ENCODE data around the gene RPS19BP1.

RPS19BP1 gene

GRCh38 chr22:39532215-39533073 is at the start of gene RPS19BP1:
Gene RPS19BP1 (minus strand): TSS chr22:39532748. CDS start chr22:39532738, 10 bp downstream.
- in situ Hi-C loops (cut with MboI; ENCODE audit: low sequenced_read_pairs), result no loop called here

- in situ Hi-C loops (cut with MboI; ENCODE audit: low sequenced_read_pairs), result no loop called here
Observed at GRCh38 chr22:39581303-39581702, 48.8 kb upstream of the RPS19BP1 start.

GRCh38 chr22:39580795-39581194 is 48.2 kb upstream of the RPS19BP1 start:
- in situ Hi-C loops (cut with MboI; ENCODE audit: low sequenced_read_pairs), result no loop called here

GRCh38 chr22:39580006-39580441 is 47.5 kb upstream of the RPS19BP1 start:
- in situ Hi-C loops (cut with MboI; ENCODE audit: low sequenced_read_pairs), result no loop called here

GRCh38 chr22:39577900-39578299 is 45.4 kb upstream of the RPS19BP1 start:
- in situ Hi-C loops (cut with MboI; ENCODE audit: low sequenced_read_pairs), result no loop called here

GRCh38 chr22:39577366-39577765 is 44.8 kb upstream of the RPS19BP1 start:
- in situ Hi-C loops (cut with MboI; ENCODE audit: low sequenced_read_pairs), result no loop called here

- in situ Hi-C loops (cut with MboI; ENCODE audit: low sequenced_read_pairs), result no loop called here
Observed at GRCh38 chr22:39576027-39576426, 43.5 kb upstream of the RPS19BP1 start.

GRCh38 chr22:39575552-39575825 is 42.9 kb upstream of the RPS19BP1 start:
- in situ Hi-C loops (cut with MboI; ENCODE audit: low sequenced_read_pairs), result no loop called here

- in situ Hi-C loops (cut with MboI; ENCODE audit: low sequenced_read_pairs), result no loop called here
Observed at GRCh38 chr22:39574779-39575551, 42.4 kb upstream of the RPS19BP1 start.

- in situ Hi-C loops (cut with MboI; ENCODE audit: low sequenced_read_pairs), result no loop called here
Observed at GRCh38 chr22:39571538-39571937, 39.0 kb upstream of the RPS19BP1 start.

GRCh38 chr22:39570665-39571064 is 38.1 kb upstream of the RPS19BP1 start, which contains the start of gene CACNA1I:
Gene CACNA1I (plus strand): TSS chr22:39570753. CDS start chr22:39570753, 0 bp downstream.
- in situ Hi-C loops (cut with MboI; ENCODE audit: low sequenced_read_pairs), result no loop called here

- in situ Hi-C loops (cut with MboI; ENCODE audit: low sequenced_read_pairs), result no loop called here
Observed at GRCh38 chr22:39570226-39570625, 37.7 kb upstream of the RPS19BP1 start.

- in situ Hi-C loops (cut with MboI; ENCODE audit: low sequenced_read_pairs), result no loop called here
Observed at GRCh38 chr22:39569066-39569465, 36.5 kb upstream of the RPS19BP1 start.

GRCh38 chr22:39568278-39568981 is 35.9 kb upstream of the RPS19BP1 start:
- in situ Hi-C loops (cut with MboI; ENCODE audit: low sequenced_read_pairs), result no loop called here

- in situ Hi-C loops (cut with MboI; ENCODE audit: low sequenced_read_pairs), result no loop called here
Observed at GRCh38 chr22:39567135-39567946, 34.8 kb upstream of the RPS19BP1 start.

- in situ Hi-C loops (cut with MboI; ENCODE audit: low sequenced_read_pairs), result no loop called here
Observed at GRCh38 chr22:39565414-39565944, 32.9 kb upstream of the RPS19BP1 start.

- in situ Hi-C loops (cut with MboI; ENCODE audit: low sequenced_read_pairs), result no loop called here
Observed at GRCh38 chr22:39563571-39564428, 31.3 kb upstream of the RPS19BP1 start.

- in situ Hi-C loops (cut with MboI; ENCODE audit: low sequenced_read_pairs), result no loop called here
Observed at GRCh38 chr22:39562839-39563489, 30.4 kb upstream of the RPS19BP1 start.

- in situ Hi-C loops (cut with MboI; ENCODE audit: low sequenced_read_pairs), result no loop called here
Observed at GRCh38 chr22:39560127-39560526, 27.6 kb upstream of the RPS19BP1 start.
